Measurements from ENCODE around the gene LRRK2. TPM values are rescaled to one million over a fixed set of nuclear protein-coding genes. Genes with fewer than 3 reads are reported as not detected.

Gene LRRK2
- polyA plus RNA-seq, 2 of the 4 experiments (the other 2 are of a cell fraction): 5.3 to 20.4 TPM

- TF ChIP-seq HMGXB4 (CRISPR knock-in tag; IDR thresholded peaks at IDR 0.05; ENCODE audit: borderline replicate concordance): no peak
- TF ChIP-seq REST (IDR thresholded peaks at IDR 0.05): no peak
- TF ChIP-seq USF2 (IDR thresholded peaks at IDR 0.05): no peak
- no peak for TF ChIP-seq NR3C1 (IDR thresholded peaks at IDR 0.05)
- TF ChIP-seq BHLHE40 (IDR thresholded peaks at IDR 0.05; ENCODE audit: low read depth, low read length): no peak
Measured at GRCh38 chr12:40300490-40300889, 75.7 kb downstream of the LRRK2 start (continued).

GRCh38 chr12:40309001-40309400 is 84.2 kb downstream of the LRRK2 start:
- H3K4me1 ChIP-seq: peaks cover 9% of the 10 kb centered on the region; the same call in 2 of the 3 replicates
- DNase-seq (ENCODE audit: low read depth in 1 of 2, low spot score in 1 of 2) (no peak), FAIRE-seq (no peak), ATAC-seq (no peak)
- no peaks in the 10 kb centered on the region for H3K9me3 ChIP-seq
- no peak overlapping the region for H3K4me3 ChIP-seq
- H3K27ac ChIP-seq: no peak overlapping the region
- TF ChIP-seq ZFP36 (IDR thresholded peaks at IDR 0.05; ENCODE audit: borderline replicate concordance, partially characterized antibody) (no peak), FOSB (CRISPR knock-in tag; IDR thresholded peaks at IDR 0.05) (no peak), FOXS1 (CRISPR knock-in tag; IDR thresholded peaks at IDR 0.05) (no peak), ESRRA (IDR thresholded peaks at IDR 0.05; ENCODE audit: borderline replicate concordance, low read length) (no peak), BHLHE40 (IDR thresholded peaks at IDR 0.05; ENCODE audit: low read depth, low read length) (no peak), JUN (IDR thresholded peaks at IDR 0.05) (no peak), MAX (IDR thresholded peaks at IDR 0.05) (no peak), HEYL (CRISPR knock-in tag; IDR thresholded peaks at IDR 0.05) (no peak)
- POLR2A ChIA-PET: no interaction called here
- 86% methylated on average over 6 of the region's 6 CpGs for WGBS (ENCODE audit: missing lambda C conversion rate)
- CTCF ChIA-PET: no interaction called here
- no peak overlapping the region for H3K4me2 ChIP-seq

- ChIA-PET CTCF (no interaction called here), POLR2A (no interaction called here)
- H3K27ac ChIP-seq: no peak overlapping the region
- H3K4me2 ChIP-seq: no peak overlapping the region
- no peak for FAIRE-seq
- ATAC-seq: no peak
- peaks cover 9% of the 10 kb centered on the region; the same call in 2 of the 3 replicates for H3K4me1 ChIP-seq
- no peak for DNase-seq (ENCODE audit: low read depth in 1 of 2, low spot score in 1 of 2)
- 92% methylated on average over 9 of the region's 9 CpGs for WGBS (ENCODE audit: missing lambda C conversion rate)
- no peak overlapping the region for H3K4me3 ChIP-seq
- H3K9me3 ChIP-seq: no peaks in the 10 kb centered on the region
- TF ChIP-seq ATOH8 (CRISPR knock-in tag; IDR thresholded peaks at IDR 0.05; ENCODE audit: low read depth): no peak
- TF ChIP-seq ELK1 (IDR thresholded peaks at IDR 0.05; ENCODE audit: low read depth, low read length): no peak
- TF ChIP-seq USF2 (IDR thresholded peaks at IDR 0.05): no peak
- no peak for TF ChIP-seq FOSB (CRISPR knock-in tag; IDR thresholded peaks at IDR 0.05)
- no peak for TF ChIP-seq FOSL2 (IDR thresholded peaks at IDR 0.05)
- TF ChIP-seq FOSL2 (CRISPR knock-in tag; IDR thresholded peaks at IDR 0.05): no peak
- TF ChIP-seq KDM1A (IDR thresholded peaks at IDR 0.05; ENCODE audit: low read depth): no peak
- no peak for TF ChIP-seq CBX2 (IDR thresholded peaks at IDR 0.05; ENCODE audit: borderline replicate concordance, low read depth)
- TF ChIP-seq CEBPB (IDR thresholded peaks at IDR 0.05): no peak
- TF ChIP-seq JUN (IDR thresholded peaks at IDR 0.05): no peak
- no peak for TF ChIP-seq FOXS1 (CRISPR knock-in tag; IDR thresholded peaks at IDR 0.05)
- no peak for TF ChIP-seq ZNF302 (CRISPR knock-in tag; IDR thresholded peaks at IDR 0.05)
- TF ChIP-seq MYC (IDR thresholded peaks at IDR 0.05; ENCODE audit: borderline replicate concordance, low read length): no peak
- no peak for TF ChIP-seq NPAS2 (CRISPR knock-in tag; IDR thresholded peaks at IDR 0.05; ENCODE audit: borderline replicate concordance)
- TF ChIP-seq PHF8 (IDR thresholded peaks at IDR 0.05; ENCODE audit: borderline replicate concordance, low read depth): no peak
- TF ChIP-seq SMC3 (IDR thresholded peaks at IDR 0.05): no peak
- no peak for TF ChIP-seq BHLHE40 (IDR thresholded peaks at IDR 0.05; ENCODE audit: low read depth, low read length)
- TF ChIP-seq JUNB (IDR thresholded peaks at IDR 0.05): no peak
- no peak for TF ChIP-seq RFX5 (IDR thresholded peaks at IDR 0.05)
Measured at GRCh38 chr12:40310211-40310610, 85.4 kb downstream of the LRRK2 start.

Measured in A549 (cell line).